HG03354 (cell line): ENCODE results near the gene AK3.
A peak's percentile ranks its signal among the peaks of the same experiment; 100 is the strongest.
"Not testable (repeated sequence)": the region's sequence is repeated elsewhere in the genome, so short reads cannot be mapped to it uniquely, and the experiment has no call there.

Experiments used
- ATAC-seq: cut with Tn5 transposase; IDR thresholded peaks from one replicate; pipeline ENCODE4 v1.9.1; 2021; ENCODE audit warnings: mild to moderate bottlenecking; ENCODE audit not compliant: unreplicated experiment, poor library complexity, severe bottlenecking

The AK3 gene

DNA sequence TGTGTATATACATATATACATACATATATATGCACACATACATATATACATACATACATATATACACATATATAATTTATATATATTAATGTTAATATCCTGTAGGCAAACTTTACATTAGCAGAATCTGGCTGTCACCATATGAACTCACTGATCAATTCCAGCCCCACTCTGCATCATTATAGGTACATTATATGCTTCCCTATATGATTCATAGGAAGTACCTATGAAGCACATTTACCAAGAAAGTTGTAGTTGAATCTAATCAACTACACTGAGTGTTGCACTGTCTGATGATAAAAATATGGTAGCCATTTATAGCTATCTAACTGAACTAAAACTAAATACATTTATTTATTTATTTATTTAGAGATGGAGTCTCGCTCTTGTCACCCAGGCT is 69.3 kb downstream of the AK3 start:
- ATAC-seq: no peak

GRCh38 chr9:4670591-4670990 is 70.4 kb downstream of the AK3 start:
- ATAC-seq: no peak

- no peak for ATAC-seq
These were observed 71.1 kb downstream of the AK3 start for GRCh38 chr9:4669890-4670289.

- ATAC-seq: no peak
These were observed 72.4 kb downstream of the AK3 start for GRCh38 chr9:4668604-4669003.

DNA sequence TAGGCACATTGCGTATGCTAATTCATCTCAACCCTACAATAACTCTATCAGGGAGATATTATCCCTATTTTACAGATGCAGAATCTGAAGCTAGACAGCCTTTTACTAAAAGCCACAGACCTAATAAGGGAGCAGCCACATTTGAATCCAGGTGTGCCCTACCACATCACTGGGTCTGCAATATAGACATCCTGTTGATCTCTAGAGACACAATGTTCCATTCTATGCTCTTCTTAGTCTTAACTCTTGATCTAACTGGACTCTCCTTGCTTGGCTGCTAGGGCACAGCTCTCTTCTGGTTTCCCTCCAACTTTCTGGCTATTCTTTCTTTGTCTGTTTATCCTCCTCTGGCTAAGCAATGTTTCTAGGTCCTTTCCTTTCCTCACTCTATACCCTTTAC is 73.3 kb downstream of the AK3 start:
- ATAC-seq: no peak

DNA sequence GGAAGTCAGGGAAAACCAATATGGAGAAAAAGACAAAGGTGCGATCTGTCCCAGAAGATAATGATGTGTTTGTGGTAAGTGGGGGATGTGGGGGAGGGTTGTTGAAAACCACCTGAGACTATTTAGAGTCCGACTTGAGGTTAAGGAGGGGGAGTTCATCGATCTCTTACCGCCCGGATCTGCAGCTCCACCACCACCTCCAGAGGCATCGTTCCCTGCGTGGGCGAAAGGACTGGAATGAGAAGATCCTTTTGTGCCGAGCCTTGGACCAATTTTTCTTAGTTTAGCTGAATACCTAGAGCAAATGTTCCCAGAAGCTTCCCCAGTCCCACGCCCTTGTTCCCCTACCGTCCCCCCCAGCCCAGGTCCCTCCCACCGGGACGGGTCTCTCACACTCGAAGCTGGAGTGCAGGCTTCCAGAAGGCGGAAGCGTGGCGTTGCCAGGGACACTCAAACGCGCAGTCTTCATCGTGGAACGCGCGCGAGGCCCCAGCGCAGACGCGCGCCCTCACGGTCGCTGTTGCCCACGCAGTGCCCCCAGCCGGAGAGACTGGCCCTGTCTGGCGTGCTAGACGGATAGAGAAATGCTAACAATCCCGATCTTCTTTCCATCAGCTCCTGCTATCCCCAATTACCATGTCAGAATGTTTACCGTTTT is 74.8 kb downstream of the AK3 start, which contains the start of gene SPATA6L:
TSS of gene SPATA6L (minus strand) at position 439 of the 658 bp plus-strand sequence. CDS start at position 209, 230 bp downstream.
- ATAC-seq: no peak

GRCh38 chr9:4665357-4665756 is 75.6 kb downstream of the AK3 start:
- no peak for ATAC-seq

DNA sequence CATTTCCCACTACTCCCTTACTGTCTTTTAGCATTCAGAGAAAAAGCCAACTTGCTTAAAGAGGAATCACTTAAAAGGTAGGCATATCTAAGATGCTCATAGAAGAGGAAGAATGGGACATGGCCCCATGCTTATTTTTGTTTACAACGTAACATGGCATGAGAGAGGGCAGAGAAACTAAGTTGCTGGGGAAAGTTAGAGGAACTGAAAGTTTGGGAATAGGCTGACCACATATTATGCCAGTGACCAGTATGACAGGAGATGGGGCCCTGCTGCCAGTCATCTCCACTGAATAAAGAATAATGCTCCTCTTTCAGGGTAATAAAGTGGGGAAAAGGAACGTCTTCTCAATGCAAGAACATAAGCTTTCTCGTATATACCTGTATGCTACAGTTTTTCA is 77.0 kb downstream of the AK3 start:
- ATAC-seq: no peak

DNA sequence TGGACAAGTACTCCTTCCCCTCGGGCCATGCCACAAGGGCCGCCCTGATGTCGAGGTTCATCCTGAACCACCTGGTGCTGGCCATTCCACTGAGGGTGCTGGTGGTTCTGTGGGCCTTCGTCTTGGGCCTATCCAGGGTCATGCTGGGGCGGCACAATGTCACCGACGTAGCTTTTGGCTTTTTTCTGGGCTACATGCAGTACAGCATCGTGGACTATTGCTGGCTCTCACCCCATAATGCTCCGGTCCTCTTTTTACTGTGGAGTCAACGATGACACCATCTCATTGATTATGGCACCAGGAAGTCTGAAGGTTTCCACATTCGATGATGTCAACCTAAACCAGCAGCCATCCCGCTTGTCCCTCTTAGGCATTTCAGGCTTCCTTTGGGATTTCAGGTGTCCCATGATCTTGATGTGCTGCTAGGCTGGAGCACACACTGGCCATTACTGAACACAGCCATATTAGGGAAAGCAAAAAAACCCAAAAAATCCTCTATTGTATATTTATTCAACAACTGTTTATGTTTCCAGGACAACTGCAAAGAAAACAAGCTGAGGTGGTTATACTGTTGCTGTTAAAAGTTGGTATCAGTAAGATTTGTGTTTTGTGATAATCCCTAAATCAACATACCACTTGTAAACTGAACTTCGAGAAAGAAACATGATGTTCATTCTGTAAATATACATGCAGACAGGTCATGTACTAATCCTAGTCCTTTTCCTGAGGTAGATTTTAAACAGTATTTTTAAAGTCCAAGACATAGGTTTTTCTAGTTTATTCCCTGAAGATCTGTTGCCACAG is 77.8 kb downstream of the AK3 start:
- ATAC-seq: no peak

DNA sequence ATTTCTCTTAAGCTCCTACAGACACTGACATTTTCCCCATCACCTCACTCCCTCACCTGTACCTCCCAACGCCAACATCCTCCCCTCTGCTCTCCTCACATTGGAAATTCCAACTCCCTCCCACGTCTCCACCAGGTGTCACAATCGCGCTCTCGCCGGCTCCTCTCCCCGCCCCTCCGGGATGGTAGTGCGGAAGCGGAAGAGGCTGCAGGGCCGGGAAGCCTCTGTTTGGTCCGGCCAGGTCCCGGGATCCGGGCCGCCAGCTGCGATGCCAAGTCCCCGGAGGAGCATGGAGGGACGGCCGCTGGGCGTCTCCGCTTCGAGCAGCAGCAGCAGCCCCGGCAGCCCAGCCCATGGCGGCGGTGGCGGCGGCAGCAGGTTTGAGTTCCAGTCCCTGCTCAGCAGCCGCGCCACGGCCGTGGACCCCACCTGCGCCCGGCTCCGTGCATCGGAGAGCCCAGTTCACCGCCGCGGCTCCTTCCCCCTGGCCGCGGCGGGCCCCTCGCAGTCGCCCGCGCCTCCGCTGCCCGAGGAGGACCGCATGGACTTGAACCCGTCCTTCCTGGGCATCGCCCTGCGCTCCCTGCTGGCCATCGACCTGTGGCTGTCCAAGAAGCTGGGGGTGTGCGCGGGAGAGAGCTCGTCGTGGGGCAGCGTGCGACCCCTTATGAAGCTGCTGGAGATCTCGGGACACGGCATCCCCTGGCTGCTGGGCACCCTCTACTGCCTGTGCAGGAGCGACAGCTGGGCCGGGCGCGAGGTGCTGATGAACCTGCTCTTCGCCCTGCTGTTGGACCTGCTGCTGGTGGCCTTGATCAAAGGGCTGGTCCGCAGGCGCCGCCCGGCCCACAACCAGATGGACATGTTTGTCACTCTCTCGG is 78.7 kb downstream of the AK3 start, which contains the start of gene PLPP6:
TSS of gene PLPP6 (plus strand) at position 187 of the 881 bp plus-strand sequence. CDS start at position 269, 82 bp downstream.
- ATAC-seq: peak; percentile 84

- no peak for ATAC-seq
These were observed 79.4 kb downstream of the AK3 start for GRCh38 chr9:4661611-4662010.

DNA sequence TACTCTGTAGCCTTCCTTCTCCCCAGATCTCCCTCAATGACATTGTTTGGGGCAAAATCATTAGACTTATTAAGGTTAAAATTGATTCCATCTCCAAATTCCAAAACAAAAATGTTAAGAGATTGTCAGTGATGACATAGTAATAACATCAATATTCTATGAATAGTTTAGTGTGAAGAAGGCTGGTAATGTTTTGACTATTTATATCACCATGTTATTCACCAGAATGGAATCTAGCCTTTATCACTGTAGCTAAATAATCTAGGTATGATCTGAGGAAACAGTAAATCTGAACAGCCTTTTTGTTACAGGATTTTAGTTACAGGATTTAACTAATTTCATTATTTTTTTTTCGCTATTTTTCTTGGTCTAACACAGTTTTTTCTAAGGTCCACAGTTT is 79.8 kb downstream of the AK3 start:
- no peak for ATAC-seq

- not testable (repeated sequence) for ATAC-seq
These were observed 80.3 kb downstream of the AK3 start for GRCh38 chr9:4660665-4661064.
